Keratinocyte (primary cell): ENCODE measurements around the gene EMP1.

Experiments
- EZH2 ChIP-seq: IDR thresholded peaks from one replicate; pipeline ENCODE4 v1.6.1; 2012; ENCODE audit warnings: inconsistent platforms, mild to moderate bottlenecking, low read length, moderate library complexity
- TF ChIP-seq, protein P1 (sequence below), 3 experiments: IDR thresholded peaks in 1 of 3; conservative IDR thresholded peaks in 1 of 3; optimal IDR thresholded peaks in 1 of 3; 2 replicates in 2 of 3; 3 replicates in 1 of 3; pipeline versions ENCODE3 to v1.5.1; 2011; ENCODE audit warnings: low read length in 3 of 3, mild to moderate bottlenecking in 3 of 3, moderate library complexity in 2 of 3, control low read depth in 1 of 3, inconsistent platforms in 1 of 3; ENCODE audit not compliant: insufficient read depth in 2 of 3; ENCODE audit errors: extremely low read depth in 1 of 3

DNA sequence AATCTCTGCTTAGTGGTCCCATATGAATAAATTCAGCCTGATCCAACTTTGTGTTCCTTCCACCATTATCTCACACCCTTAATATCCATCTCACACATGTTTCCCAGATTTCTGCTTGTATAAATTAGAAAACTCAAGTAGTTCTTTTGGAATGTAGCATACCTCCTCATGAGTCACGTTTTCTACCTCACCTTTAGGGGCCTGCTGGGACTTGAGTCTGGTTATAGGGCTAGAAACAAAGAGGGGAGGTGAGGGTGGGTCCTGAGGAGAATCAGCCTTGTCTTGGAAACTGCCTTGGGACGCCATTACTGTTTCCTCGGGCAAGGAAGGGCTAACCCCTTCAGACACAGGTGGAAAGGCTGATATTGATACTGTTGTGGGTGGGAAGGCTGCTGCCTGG, 51.1 kb downstream of the EMP1 start:
- TF ChIP-seq, protein P1, sequence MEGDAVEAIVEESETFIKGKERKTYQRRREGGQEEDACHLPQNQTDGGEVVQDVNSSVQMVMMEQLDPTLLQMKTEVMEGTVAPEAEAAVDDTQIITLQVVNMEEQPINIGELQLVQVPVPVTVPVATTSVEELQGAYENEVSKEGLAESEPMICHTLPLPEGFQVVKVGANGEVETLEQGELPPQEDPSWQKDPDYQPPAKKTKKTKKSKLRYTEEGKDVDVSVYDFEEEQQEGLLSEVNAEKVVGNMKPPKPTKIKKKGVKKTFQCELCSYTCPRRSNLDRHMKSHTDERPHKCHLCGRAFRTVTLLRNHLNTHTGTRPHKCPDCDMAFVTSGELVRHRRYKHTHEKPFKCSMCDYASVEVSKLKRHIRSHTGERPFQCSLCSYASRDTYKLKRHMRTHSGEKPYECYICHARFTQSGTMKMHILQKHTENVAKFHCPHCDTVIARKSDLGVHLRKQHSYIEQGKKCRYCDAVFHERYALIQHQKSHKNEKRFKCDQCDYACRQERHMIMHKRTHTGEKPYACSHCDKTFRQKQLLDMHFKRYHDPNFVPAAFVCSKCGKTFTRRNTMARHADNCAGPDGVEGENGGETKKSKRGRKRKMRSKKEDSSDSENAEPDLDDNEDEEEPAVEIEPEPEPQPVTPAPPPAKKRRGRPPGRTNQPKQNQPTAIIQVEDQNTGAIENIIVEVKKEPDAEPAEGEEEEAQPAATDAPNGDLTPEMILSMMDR (optimal IDR thresholded peaks at IDR 0.05 in 1 of 3, IDR thresholded peaks at IDR 0.05 in 1 of 3, conservative IDR thresholded peaks at IDR 0.05 in 1 of 3; ENCODE audit: extremely low read depth in 1 of 3, insufficient read depth in 2 of 3, low read length in 3 of 3), result no peak
- no peak for TF ChIP-seq EZH2
